GM12891 (cell line): ENCODE measurements around the gene SMIM27.

ENCODE experiments used
- POLR2A ChIP-seq: IDR thresholded peaks from 2 replicates; pipeline ENCODE4 v1.6.1; 2011; ENCODE audit warnings: low read depth, low read length, control low read depth
- POLR2AphosphoS5 ChIP-seq: IDR thresholded peaks from 2 replicates; pipeline ENCODE4 v1.6.1; 2011; ENCODE audit warnings: low read depth, low read length, control low read depth
- POU2F2 ChIP-seq: IDR thresholded peaks from 2 replicates; pipeline ENCODE4 v1.6.1; 2011; ENCODE audit warnings: low read depth, mild to moderate bottlenecking, control low read depth, low read length, moderate library complexity
- SPI1 ChIP-seq: IDR thresholded peaks from 2 replicates; pipeline ENCODE4 v1.6.1; 2011; ENCODE audit warnings: low read depth, low read length, control low read depth
- TAF1 ChIP-seq: IDR thresholded peaks from 2 replicates; pipeline ENCODE4 v1.6.1; 2011; ENCODE audit warnings: low read depth, low read length, control low read depth

DNA sequence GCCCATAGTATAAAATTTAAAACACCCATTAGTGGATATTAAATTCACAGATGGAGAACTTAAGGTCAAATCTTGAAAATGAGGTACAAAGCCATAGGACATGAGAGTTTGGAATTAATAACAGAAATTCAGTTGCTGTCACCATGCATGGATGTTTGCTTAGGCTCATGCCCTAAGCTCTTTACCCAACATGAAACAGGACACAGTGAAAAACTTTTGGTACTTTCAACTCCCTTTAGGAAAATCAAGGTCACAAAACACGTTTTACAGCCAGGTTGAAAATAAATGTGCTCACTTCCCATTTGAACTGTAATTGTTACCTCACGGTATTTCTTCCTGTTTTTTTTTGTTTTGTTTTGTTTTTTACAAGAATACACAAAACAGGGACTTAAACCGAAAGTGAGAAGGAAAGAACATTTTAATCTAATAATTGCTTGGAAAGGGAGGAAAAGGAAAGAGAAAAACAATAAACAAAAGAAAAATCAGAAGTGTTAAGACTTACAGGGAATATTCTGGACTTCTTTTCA is 6.3 kb downstream of the SMIM27 start:
- TF ChIP-seq POLR2A (no peak), TAF1 (no peak), POLR2AphosphoS5 (no peak), POU2F2 (no peak), SPI1 (0 out of 2 replicates have a peak, but pooled peaks have one; percentile 40)
